ENCODE measurements around the gene CRHR2.

- TF ChIP-seq CTCF (conservative IDR thresholded peaks at IDR 0.05; ENCODE audit: low read depth, low read length) (no peak), MAFK (IDR thresholded peaks at IDR 0.05; ENCODE audit: low read depth, low read length) (no peak), RAD21 (IDR thresholded peaks at IDR 0.05; ENCODE audit: low read length) (no peak), MAZ (IDR thresholded peaks at IDR 0.05; ENCODE audit: borderline replicate concordance, low read depth, low read length) (no peak), MXI1 (IDR thresholded peaks at IDR 0.05; ENCODE audit: borderline replicate concordance, low read depth, low read length) (no peak), POLR2A (IDR thresholded peaks at IDR 0.05; ENCODE audit: low read depth, low read length) (no peak), CEBPB (IDR thresholded peaks at IDR 0.05; ENCODE audit: low read depth, low read length) (no peak), RFX5 (IDR thresholded peaks at IDR 0.05; ENCODE audit: low read depth, low read length) (no peak), USF2 (IDR thresholded peaks at IDR 0.05; ENCODE audit: low read depth, low read length) (no peak)
These were observed 57.0 kb downstream of the CRHR2 start for GRCh38 chr7:30625283-30625682.
